ENCODE results near the gene PLK4.
A peak's percentile ranks its signal among the peaks of the same experiment; 100 is the strongest.
"Not testable (repeated sequence)": the region's sequence is repeated elsewhere in the genome, so short reads cannot be mapped to it uniquely, and the experiment has no call there.

Gene PLK4

DNA sequence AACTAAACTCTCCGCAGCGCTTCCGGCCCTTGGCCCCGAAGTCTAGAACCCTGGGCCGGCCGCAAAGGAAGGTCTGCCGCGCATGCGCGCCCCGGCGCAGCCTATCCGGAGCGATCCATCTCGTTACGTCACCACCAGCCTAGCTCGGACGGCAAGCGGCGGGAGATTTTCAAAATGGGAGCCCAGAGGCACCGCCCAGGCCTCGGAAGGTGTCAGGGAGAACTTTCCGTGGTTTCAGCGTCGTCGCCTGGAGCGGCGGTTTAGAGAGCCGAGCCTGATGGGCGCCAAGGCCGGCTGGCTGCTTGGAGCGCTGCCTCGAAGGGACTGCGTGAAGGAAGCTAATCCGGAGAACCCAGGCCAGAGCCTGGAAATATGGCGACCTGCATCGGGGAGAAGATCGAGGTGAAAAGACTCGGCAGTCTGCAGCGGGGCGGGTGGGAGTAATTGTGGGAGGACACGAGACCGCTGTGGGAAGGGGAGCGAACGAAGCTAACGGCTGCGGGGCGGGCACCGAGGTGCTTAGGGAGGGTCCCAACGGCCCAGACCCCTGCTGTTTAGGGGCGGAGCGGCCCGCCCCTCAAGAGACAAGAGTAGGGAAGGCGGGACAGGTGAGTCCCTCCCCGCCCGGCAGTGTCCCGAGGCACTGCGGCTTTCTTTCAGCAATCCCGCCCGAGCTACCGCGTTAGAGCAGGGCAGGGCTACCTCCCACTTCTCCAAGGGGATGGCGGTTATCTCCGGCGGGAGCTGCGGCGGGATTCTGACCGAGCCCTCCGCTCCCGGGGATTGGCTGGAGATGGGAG lies at the start of gene PLK4:
Gene PLK4, plus strand, starts transcription at position 131 of the 800 bp plus-strand sequence. Its CDS starts 242 bp downstream, at position 373.
- DNase-seq: peak; percentile 96 to 97

GRCh38 chr4:127832585-127832984 lies 48.1 kb upstream of the PLK4 start:
- DNase-seq: peak; percentile 3 to 15

DNA sequence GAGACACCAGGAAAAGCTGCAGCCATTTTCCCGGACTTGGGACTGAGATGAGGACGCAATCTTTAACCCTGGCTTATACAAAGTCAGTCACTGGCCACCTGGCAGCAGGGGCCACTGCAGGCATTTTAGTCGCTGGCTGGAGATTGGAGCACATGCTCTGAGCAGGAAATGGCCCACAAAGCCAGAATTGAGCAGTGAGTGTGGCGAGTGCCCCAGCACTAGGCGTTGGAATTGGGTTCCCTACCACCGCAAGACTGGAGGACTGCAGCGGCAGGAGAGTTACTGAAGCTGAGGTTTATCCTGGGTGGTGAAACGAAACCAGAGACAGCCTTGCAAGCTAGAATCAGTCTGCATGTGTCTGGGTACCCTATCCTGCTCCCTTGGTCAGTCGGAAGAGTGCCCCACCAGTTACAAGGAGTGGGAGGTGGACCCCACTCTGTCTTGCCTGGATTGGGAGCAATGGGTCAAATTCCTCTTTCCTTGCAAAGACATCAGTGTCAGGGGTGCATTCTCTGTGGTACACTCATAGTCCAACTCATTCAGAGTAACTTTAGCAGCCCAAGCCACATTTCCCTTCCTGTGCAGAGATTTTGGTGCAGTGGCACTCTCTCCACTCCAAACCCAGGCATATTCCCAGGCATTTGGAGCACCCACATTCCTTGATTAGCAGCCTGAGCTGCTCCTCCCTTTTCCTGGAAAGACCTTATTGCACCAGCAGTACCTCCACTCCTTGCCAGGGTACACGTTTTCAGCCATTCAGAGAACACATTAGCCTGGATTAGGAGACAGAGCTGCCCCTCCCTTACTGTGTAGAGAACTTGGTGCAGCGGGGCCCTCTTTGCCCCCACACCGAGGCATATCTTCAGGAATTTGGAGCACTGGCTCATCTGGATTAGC lies 36.7 kb upstream of the PLK4 start:
- no peak for DNase-seq

DNA sequence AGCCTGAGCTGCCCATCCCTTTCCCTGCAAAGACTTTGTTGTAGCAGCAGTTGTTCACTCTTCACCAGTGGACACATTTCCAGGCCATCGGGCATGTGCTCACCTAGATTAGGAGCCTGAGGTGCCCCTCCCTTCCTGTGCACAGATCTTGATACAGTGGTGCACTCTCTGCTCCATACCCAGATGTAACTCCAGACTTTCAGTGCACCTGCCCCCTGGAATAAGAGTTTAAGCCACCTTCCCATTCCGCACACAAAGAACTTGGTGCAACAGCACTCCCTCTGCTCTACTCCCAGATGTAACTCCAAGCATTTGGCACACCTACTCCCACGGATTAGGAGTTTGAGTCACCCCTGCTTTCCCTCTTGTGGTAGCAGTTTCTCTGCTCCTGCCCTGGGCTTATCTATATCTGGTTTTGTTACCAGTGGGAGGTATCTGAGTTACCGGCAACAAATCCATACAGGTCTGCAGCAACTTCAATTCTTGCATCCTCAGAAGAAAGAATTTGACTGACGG lies 36.0 kb upstream of the PLK4 start:
- DNase-seq: no peak

GRCh38 chr4:127846061-127846460 lies 34.6 kb upstream of the PLK4 start:
- DNase-seq: no peak

- DNase-seq: no peak
Observed at GRCh38 chr4:127846765-127847164, 33.9 kb upstream of the PLK4 start.

DNA sequence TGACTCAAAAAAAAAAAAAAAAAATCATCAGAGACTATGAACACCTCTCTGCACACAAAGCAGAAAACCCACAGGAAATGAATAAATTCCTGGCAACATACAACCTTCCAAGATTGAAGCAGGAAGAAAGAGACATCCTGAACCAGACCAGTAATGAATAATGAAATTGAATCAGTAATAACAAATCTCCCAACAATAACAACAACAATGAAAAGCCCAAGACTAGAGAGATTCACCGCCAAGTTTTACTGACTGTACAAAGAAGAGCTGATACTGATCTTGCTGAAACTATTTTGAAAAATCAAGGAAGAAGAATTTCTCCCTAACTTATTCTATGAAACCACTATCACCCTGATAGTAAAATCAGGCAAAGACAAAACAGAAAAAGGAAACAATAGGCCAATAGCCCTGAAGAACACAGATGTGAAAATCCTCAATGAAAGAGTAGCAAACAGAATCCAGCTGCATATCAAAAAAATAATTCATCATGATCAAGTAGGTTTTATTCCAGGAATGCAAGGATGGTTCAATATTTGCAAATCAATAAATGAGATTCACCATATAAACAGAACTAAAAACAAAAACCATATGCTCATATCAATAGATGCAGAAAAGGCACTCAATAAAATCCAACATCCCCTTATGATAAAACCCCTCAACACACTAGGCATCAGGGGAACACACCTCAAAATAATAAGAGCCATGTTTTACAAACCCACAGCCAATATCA lies 31.0 kb upstream of the PLK4 start:
- DNase-seq: no peak

GRCh38 chr4:127852661-127853060 lies 28.0 kb upstream of the PLK4 start:
- no peak for DNase-seq

GRCh38 chr4:127856196-127856812 lies 24.4 kb upstream of the PLK4 start:
- no peak for DNase-seq

DNA sequence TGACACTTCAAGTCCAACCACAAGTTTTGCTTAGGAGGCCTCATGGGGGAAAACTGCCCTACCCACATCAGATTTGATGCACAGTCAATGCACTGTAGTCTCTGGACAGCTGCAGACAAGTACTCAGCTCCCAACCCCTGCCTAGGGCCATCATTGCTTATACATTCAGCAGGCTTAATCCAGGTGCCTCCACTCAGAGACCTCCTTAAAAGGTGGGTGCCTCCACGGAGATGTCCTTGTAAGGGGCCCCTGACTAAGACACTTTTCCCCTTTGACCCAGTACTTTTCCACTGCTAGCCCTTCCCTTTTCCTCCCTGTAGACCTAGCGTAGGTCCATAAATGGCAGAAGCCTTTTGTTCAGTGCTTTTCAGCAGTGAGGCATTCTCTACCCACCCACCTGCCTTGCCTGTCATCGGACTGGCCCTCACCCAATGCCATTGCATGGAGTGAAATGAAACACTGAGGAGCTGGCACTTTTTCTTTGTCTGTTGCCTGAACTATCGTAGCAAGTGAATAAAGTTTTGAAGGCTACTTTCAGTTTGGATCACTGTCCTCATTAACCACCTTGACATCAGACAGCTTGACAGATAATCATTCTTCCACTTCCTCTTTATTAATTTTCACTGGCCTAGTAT lies 23.8 kb upstream of the PLK4 start:
- DNase-seq: no peak

DNA sequence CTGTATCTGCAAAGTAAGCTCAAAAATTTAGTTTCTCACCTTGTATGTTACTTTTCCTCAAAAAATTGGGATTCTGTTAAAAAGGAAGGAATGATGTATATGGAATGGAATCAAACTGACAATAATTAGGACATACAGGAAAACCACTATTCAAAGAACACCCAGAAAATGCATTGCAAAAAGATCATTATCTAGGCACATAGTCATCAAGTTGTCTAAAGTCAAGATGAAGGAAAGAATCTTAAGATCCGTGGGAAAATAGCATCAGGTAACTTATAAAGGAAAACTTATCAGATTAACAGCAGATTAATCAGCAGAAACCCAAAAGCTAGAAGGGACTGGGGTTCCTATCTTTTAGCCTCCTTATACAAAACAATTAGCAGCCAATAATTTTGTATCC lies 23.1 kb upstream of the PLK4 start:
- DNase-seq: no peak

- no peak for DNase-seq
Observed at GRCh38 chr4:127868196-127868595, 12.5 kb upstream of the PLK4 start.

GRCh38 chr4:127870281-127870680 lies 10.4 kb upstream of the PLK4 start:
- no peak for DNase-seq

DNA sequence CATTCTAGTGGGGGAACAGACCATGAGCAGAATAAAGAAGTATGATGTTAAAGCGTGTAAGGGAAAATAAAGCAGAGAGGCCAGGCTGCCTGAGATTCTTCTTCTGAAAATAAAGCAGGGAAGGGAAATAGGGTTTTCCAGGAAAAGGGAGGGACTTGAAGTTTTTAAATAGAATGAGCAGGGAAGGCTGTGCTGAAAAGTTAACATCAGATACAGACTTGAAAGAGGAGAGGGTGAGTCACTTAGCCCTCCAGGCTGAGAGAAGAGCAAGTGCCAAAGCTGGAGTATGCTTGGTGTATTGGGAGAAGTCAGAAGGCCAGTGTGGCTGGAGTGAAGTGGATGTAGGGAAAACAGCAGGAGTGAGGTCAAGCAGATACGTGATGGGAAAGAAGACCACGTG lies 10.0 kb upstream of the PLK4 start:
- no peak for DNase-seq

GRCh38 chr4:127875791-127876190 lies 4.9 kb upstream of the PLK4 start:
- no peak for DNase-seq

DNA sequence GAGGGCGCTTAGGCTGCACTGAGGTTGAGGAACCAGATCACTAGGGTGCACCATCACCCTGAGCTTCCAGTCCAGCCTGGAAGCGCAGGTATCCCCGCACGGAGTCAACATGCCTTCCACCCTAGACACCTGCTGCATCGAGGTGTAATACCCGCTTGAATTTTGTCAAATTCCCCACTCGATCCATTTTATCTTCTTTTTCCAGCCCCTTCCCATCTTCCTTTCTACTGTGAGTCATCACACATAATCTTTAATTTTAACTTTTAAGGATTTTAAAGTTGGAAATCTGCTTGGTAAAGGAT lies 821 bp downstream of the PLK4 start:
- no peak for DNase-seq

DNA sequence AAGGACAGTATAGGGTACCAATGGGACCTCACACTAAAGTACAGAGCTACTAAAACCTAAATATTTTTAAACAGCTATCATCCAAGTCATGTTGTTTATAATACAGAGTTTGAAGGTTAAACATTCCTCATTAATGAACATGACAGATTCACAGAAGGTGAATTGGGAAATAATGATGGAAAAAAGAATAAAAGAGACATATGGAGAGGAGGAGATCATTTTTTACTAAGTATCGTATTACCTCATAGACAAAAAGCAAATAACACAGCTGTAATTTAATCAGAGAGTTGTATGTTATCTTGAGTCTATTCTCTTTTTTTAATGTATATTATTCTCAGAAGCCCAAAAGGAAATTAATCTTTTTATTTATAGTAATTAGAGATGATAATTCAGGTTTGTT lies 7.9 kb downstream of the PLK4 start:
- DNase-seq: no peak

DNA sequence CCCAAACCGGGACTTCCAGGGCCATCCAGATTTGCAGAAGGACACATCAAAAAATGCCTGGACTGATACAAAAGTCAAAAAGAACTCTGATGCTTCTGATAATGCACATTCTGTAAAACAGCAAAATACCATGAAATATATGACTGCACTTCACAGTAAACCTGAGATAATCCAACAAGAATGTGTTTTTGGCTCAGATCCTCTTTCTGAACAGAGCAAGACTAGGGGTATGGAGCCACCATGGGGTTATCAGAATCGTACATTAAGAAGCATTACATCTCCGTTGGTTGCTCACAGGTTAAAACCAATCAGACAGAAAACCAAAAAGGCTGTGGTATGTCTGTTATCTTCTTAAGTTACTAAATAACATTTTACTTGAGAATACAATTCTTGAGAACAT lies 9.2 kb downstream of the PLK4 start:
- DNase-seq: no peak

DNA sequence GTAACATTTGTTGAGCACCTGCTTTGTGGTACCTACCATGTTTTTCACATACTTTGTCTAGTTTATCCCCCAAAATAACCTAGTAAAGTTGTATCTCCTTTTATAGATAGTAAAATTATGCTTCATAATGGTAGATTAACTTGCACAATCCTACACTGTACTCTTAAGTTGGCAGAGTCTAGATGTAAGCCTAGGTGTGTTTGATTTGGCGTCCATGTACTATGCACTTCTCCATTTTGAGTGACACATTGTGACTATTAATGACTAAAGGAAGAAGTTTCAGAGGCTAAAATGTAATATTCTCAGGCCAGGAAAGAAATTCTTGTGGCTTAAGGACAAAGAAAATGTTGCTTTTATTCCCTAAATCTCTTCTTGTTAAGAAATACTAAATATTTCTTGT lies 15.4 kb downstream of the PLK4 start:
- DNase-seq: no peak

DNA sequence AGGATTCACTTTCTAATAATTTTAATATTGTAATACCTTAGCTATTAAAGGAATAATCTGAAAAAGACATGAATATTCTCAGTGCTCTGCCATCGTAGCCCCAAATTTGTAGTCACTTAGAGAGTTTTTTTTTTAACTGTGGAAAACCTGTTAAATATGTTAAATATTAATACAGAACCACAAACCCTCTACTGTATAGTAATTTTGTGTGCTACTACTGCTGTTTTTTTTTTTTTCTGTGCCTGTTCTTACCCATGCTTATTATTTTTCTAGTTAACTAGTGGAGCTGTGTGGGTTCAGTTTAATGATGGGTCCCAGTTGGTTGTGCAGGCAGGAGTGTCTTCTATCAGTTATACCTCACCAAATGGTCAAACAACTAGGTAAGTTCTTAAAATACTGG lies 15.8 kb downstream of the PLK4 start:
- no peak for DNase-seq

GRCh38 chr4:127899682-127900081 lies 19.0 kb downstream of the PLK4 start:
- DNase-seq: not testable (repeated sequence)

- no peak for DNase-seq
Observed at GRCh38 chr4:127905029-127905428, 24.3 kb downstream of the PLK4 start.

All from inflammatory macrophage treated with lipopolysaccharide for 1 hour (primary cell).